Measurements from ENCODE around the gene SLC39A1. TPM values are rescaled to one million over a fixed set of nuclear protein-coding genes. Genes with fewer than 3 reads are reported as not detected.

Gene SLC39A1
- total and polyA plus RNA-seq, 2 of the 8 experiments (the other 6 are each of a cell fraction or from before 2014, with no cell fraction given): 238 to 337 TPM

- TF ChIP-seq GTF2F1 (IDR thresholded peaks at IDR 0.05; ENCODE audit: borderline replicate concordance, low read depth, low read length) (peak; percentile 40; the same call in 1 of the 2 replicates), SP1 (IDR thresholded peaks at IDR 0.05; ENCODE audit: low read depth, low read length) (peak; percentile 98), POU5F1 (IDR thresholded peaks at IDR 0.05; ENCODE audit: low read depth, low read length) (no peak), SIX5 (IDR thresholded peaks at IDR 0.05; ENCODE audit: low read depth, low read length) (0 out of 2 replicates have a peak, but pooled peaks have one; percentile 12), RNF2 (IDR thresholded peaks at IDR 0.05; ENCODE audit: borderline replicate concordance, low read depth, low read length, missing control alignments, poor library complexity, severe bottlenecking) (no peak)
Measured at GRCh38 chr1:153967107-153967999, 4.0 kb upstream of the SLC39A1 start, which contains the start of gene CREB3L4 (continued).
